Activated CD4-positive, CD25-positive, alpha-beta regulatory T cell treated with anti-CD3 and anti-CD28 coated beads, Interleukin-2, amount 50 U/mL, for 24 hours (primary cell): Measurements from ENCODE around the gene DLG2.
"Not testable (repeated sequence)": the region's sequence is repeated elsewhere in the genome, so short reads cannot be mapped to it uniquely, and the experiment has no call there.

Experiments used
- ATAC-seq, 2 donors: fragments of 150-1000 bp; cut with Tn5 transposase; one replicate each; pipeline ENCODE4 v1.10.0; 2021; ENCODE audit warnings: mild to moderate bottlenecking in 1 of 2, moderate library complexity in 1 of 2

The DLG2 gene

DNA sequence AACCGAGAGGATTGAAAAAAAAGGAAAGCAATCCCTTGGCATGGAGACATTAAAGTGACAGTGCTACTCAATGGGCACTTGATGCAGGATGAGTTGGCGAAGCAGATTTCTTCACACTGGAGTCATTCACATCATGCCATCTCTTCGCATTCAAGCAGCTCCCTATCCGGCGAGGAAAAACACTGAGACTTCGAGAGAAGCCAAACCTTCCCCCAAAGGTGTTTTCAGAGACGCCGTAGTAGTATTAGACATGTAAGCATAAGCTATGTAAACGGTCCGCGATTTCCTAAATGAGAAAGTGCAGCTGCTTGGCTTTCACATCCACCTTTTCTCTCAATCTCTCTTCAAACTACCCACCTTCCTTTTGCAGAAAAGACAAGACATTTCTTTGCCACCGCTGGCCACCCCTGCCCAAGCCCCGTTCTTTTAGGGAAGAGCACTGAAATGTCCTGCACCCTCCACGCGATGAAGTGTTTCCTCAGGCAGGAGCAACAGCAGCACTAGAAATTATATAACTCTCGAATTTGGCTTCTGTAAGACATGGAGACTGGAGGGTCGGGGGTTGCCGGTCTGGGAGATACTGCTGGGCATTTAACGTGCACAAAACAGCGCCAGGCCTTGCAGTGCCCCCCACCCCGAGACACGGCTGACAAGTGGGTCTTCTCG is at the start of gene DLG2:
Gene DLG2 (minus strand): TSS at position 13 of the 666 bp plus-strand sequence.
- no peak for ATAC-seq

DNA sequence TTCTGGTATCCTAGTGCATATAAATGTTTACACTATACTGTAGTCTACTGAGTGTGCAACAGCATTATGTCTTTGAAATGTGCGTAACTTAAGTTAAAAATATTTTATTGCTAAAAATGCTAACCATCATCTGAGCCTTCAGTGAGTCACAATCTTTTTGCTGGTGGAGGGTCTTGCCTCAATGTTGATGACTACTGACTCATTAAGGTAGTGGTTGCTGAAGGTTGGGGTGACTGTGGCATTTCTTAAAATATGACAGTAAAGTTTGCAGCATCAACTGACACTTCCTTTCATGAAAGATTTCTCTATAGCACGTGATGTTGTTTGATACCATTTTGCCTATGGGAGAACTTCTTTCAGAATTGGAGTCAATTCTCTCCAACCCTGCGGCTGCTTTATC is 46.2 kb upstream of the DLG2 start:
- ATAC-seq = peak; percentile 55 to 60

DNA sequence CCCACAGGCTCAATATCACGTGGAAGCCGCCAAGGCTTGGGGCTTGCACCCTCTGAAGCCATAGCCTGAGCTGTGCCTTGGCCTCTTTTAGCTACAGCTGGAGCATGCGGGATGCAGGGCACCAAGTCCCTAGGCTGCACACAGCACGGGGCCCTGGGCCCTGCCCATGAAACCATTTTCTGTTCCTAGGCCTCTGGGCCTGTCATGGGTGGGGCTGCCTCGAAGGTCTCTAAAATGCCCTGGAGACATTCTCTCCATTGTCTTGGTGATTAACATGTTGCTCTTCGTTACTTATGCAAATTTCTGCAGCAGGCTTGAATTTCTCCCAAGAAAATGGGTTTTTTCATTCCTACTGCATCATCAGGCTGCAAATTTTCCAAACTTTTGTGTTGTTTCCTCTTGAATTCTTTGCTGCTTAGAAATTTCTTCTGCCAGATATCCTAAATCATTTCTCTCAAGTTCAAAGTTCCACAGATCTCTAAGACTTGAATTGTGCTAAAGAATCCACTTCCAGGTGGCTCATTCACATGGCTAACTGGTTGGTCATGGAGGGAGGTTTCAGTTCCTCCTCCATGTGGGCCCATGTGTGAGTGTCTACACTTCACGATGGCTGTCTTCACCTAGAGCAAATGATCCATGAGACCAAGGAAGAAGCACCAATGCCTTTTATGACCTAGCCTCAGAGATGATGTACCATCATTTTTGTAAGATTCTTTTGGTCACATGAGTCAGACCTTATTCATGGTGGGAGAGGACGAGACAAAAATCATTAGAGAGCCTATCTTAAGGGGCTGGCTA is 45.2 kb upstream of the DLG2 start:
- no peak for ATAC-seq

DNA sequence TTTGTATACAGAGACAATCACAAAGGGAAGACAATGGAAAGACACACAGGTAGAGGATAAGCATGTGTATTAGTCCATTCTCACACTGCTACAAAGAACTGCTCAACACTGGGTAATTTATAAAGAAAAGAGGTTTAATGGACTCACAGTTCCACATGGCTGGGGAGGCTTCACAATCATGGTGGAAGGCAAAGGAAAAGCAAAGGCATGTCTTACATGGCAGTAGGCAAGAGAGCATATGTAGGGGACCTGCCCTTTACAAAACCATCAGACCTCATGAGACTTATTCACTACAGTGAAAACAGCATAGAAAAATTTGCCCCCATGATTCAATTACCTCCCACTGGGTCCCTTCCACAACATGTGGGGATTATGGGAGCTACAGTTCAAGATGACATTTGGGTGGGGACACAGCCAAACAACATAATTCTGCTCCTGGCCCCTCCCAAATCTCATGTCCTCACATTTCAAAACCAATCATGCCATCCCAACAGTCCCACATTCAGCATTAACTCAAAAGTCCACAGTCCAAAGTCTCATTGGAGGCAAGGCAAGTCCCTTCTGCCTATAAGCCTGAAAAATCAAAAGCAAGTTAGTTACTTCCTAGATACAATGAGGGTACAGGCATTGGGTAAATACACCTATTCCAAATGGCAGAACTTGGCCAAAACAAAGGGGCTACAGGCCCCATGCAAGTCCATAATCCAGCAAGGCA is 44.0 kb upstream of the DLG2 start:
- ATAC-seq = not testable (repeated sequence)

DNA sequence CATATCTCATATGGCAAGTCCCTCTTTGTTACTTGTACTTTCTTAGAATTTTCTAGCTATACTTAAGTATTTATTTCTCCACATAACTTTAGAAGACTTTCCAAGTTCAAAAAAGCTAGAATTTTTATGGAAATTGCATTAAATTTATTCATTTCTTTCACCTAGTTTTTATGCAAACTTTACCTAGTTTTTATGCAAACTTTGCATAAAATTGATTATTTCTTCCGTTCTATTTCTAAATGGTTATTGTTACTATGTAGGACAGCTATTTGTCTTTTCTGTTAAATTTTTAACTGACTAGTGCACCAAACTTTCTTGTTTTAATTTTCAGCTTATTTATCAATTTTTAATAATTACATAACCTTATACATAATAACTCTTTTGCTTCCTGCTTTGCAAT is 41.0 kb upstream of the DLG2 start:
- ATAC-seq = no peak

DNA sequence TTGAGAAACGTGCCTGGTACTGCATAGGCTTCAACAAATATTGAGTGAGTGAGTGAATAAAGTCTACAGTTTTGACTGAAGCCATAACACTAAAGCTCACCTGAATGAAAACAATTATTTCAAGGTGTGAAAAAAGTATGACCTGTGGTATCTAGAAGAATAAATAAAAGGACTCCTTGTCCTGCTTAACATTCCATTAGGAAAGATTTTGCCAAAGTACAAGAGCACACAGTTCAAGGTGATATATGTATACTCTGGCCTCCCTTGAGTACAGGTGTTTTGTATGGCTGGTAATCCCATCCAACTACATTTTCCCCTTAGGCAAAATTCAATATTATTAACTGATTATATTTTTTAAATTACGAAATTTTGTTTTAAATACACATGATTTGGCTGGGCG is 39.5 kb upstream of the DLG2 start:
- ATAC-seq = no peak

DNA sequence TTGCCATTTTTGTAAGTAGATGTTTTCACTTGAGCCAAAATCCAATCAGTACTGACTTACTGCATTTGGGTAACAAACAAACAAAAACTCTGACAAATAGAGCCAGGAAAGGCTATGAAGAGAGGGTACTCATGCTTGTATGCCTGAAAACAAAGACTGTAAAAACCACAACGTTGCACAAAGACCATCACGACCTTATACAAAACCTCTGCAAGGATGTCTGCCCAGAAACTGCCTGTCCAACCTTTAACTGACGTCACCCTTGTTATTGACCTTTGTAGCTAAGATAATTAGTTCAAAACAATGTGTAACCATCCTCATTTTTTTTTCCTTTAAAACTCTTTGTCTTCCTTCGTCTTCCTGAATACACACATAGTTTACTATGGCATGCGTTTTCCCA is 38.6 kb upstream of the DLG2 start:
- ATAC-seq = no peak

DNA sequence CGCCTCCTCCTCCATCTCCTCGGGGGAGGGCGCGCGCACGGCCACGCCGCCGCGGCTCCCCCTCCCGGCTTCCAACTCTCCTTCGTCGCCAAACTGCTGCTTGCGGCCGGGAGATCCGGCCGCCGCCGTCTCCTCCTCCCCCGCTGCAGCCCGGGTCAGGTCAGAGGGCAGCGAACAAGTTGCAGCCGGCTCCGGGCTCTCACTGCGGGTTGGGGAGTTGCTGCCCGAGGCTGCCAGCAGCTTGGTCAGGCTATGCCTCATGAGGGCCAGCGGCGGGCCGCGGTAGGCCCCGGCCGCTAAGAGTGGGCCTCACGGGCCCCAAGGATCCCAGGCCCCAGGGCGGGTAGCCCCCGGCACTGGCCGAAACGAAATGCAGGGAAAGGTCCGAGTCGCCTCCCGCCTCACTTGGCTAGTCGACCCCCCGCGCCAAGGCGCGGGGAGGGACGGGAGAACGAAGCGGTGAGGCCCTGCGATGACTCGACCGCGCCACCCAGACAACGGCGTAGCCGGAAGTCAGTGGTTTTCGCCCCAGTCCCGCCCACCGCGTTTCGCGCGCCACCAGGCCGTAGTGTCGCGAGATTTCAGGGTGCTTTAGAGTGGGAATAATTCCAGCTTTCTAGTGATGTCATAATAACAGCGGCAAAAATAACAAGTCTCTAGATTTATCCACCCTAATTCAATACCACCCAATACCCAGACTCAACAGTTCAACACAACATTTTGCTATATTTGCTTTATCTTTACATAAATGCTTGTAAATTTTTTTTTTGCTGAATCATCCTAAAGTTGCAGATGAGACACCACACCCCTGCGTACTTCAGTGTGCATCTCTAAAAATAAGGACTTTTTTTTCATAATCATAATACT is 37.7 kb upstream of the DLG2 start, which contains the start of gene CREBZF:
Gene CREBZF (minus strand): TSS at position 515 of the 867 bp plus-strand sequence. CDS start 254 bp downstream, at position 261.
- peak; percentile 83 to 85 for ATAC-seq

DNA sequence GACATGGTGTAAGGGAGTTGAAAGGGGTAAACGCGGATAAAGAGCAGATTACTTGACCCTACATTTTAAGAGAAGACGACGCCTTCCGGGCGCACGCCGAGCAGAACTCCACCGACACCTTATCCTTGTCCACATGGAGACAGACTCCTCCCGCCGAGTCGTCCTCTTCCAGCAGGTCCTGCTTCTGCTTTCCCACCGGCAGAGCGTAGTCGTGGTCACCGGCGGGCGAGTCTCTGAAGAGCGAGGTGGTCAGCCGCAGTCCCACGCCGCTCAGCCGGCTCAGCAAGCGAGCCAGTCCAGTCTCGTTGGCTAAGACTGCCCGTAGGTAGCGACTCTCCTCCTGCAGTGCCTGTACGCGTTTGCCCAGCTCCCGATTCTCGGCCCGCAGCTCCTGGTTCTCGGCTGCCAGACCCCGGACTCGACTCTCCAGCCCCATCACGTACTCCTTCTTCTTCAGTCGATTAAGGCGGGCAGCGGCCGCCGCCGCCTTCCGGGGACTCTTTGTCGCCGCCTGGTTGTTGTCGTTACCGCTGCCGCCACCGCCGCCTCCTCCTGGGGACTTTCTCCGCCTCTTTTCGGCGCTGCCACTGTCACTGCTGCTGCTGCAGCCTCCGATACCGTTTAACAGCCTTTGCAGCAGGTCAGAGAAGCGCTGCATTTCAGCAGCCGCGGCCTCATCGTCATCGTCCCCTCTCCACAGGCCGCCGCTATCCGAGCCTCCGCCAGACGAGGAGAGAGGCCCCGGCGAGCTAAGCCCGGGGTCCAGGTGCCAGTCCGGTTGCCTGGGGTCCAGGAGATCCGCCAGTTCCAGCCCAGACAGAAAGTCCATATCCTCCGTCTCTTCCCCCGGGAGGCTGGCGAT is 36.8 kb upstream of the DLG2 start:
- ATAC-seq = peak; percentile 78 to 81

DNA sequence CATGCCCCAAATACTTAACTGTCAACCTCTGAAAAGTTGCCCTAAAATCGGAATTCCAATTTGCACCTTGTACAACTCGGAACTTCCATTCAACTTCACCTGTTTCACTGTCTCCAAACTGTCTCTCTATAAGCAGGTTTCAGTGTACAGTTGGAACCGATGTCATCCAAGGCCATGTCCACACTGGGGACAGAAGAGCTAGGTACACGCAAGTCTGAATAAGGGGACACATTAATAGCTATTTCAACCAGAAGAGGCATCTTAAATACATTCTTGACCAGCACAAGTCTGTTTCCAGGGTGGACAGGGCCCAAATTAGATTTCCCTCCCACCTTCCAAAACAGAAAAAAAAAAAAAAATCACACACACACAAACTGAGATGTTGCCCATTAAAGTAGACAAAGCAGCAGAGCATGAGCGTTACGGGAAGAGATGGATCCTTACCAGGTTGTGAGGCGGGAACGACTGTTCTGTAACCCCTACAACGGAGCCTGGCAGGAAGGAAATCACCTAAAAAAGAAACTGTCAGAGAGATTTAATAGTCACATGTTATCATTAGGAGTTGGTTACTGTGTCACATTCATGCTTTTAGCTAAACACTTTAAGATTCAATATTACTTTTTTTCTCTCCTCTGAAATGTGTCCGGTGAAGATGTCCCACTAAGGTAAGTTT is 36.1 kb upstream of the DLG2 start:
- no peak for ATAC-seq

DNA sequence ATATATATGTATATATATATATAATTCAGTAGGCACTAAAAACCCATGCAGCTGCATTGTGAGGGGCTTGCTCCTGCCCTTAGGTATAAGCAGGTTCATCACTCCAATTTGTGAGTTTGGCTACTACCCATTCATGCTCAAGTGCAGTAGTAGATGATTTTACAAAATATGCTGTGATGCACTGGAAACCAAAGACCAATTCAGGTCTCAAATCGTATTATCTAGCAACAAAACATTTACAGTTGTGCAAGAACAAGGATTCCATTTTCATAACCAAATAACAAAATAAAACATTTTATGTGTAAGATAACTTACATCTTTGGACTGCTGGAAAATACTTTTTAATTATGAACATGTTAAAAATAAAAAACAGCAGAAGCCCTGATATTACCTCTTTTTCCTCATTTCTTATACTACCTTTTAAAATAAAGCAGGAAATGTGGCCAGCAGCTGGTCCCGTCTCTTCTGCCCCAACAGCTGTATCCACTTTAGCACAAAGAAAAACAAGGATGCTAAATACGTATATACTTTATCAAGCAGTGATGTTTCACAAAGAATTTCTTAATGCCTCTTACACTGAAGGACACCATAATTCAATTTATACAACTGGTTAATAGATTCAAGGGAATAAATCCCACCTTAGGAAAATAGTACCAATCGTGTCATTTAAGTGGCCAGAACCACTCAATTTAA is 35.0 kb upstream of the DLG2 start:
- no peak for ATAC-seq

DNA sequence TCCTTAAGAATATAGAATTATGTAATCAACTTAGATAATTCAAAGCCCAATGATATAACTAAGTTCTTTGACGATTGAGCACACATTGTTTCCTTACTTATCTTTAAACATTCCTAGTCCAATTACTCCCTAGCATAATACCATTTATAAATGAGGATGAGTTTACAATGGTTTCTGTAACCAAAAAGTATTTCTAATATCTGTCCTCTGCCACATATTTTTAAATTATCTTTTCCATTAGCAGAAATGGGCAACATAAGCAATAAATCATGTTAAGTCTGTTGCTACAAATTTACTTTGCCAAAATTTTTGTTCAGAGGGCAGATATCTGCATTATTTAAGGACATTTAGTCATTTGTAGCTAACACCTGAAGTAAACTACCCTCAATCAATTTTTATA is 31.0 kb upstream of the DLG2 start:
- no peak for ATAC-seq

DNA sequence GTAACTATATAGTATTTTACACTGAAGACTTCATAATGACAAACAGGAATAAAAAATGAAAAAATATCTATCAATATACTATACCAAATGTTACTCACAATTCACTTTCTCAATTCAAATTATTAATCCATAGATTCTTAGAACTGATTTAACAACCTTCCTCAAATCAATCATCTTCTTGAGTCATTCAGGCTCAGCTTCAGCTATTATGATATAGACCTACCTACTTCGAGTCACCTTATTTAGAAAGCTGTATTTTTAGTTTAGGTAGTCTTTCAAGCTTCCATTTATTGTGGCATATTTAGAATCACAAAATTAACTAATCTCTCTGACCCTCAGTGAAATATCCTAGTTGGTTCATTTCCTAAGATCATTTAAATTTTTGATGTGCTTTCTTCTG is 29.6 kb upstream of the DLG2 start:
- ATAC-seq = peak; percentile 58 to 79

DNA sequence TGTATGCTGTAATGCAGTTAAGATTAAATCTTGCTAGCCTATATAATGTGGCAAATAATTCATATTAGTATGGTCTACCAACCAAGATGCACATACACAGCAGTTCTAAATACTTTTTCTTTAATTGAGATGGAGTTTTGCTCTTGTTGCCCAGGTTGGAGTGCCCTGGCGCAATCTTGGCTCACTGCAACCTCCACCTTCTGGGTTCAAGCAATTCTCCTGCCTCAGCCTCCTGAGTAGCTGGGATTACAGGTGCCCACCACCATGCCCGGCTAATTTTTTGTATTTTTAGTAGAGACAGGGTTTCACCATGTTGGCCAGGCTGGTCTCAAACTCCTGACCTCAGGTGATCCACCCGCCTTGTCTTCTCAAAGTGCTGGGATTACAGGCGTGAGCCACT is 27.2 kb upstream of the DLG2 start:
- not testable (repeated sequence) for ATAC-seq

DNA sequence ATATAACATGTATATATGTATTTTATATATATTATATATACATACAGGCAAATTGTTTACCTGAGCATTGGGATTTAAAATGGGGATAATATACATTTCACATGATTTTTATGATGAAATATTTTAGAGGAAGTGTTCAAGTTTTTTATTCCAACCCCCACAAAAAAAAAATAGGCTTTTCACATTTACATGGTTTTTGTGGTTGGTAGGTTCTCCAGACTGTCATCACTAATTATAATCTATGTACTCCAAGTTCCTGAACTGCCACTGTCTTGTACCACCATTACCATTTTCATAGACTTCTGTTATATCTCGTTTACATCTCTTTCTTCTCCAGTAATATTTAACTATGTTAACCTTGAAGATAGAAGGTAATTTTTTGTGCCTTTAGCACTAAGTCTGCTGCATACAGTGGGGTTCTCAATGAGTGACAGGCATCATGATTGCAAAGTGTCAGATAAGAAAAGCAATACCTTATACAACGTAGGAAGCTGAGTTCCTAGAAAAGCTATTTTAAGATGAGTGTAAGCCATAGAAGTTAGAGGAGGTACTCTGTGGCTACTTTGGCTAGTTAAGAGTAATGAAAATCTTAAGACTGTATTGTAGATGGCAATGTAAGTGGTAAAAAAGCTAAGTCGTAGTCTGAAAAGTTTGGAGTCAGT is 25.8 kb upstream of the DLG2 start:
- ATAC-seq = no peak

DNA sequence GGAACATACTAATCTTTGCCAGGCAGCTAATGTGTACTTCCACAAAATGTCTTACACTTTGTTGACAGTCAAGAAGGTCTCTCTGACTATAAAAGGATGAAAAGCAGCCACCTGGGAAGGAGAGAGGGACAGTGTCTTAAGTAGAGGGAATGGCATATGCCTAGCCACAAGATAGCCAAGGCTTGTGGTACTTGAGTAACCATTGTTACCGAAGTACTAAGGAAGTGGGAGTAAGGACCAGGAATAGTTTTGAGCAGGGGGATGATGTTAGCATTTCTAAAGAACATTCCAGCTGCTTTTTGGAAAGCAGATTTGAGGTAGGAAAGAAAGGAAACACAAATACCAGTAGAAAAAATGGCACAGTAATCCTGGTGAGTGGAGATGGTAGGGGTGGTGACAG is 24.0 kb upstream of the DLG2 start:
- no peak for ATAC-seq

DNA sequence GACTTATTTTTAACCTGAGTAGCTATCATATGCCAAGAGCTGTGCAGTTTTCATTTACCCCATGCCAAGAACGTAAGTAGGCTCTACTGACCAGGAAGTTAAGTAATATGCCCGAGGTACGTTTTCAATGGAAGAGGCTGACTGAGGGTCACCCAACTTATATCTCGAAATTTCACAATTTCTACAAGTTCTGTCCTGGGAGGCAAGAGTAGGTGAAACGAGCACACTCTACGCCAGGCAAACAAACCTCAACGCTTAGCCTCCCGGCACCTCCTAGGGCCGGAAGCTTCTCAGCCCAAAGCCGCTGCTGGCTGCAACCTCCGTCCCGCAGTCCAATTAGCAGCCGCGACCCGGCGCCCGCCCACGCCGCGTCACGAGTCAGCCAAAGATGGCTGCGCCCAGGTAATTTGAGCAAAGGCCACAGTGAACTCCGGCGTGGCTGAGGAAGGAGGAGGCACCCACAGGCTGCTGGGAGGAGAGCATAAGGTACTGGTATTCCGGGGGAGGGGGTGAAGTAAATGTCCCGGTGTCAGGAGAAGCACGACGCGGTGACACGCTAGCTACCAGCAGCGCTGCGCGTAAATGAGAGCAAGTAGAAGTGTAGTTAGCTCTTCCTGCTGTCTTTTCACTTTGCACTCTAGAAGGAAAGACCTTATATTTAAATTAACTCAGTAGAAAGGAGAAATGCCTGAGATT is 20.6 kb upstream of the DLG2 start, which contains the start of gene TMEM126A:
Gene TMEM126A (plus strand): TSS at position 364 of the 696 bp plus-strand sequence. CDS start 2,289 bp downstream, outside the sequence.
- ATAC-seq = peak; percentile 98 to 99

DNA sequence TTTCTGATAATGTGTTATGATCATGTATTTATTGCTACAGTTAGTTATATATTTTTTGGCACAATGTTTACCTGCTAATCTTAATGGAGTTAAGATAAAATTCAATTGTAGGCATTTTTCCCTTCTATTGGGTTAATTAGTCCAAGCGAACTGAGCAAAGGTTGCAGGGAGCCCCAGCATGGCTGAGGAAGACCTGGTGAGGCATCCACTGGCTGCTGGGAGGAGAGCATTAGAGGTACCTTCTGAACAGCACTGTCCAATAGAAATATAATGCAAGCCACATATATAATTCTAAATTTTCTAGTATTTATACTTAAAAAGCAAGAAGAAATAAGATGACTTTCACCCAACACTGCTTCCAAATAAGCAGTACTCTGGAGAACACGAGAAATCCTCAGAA is 19.9 kb upstream of the DLG2 start:
- ATAC-seq = no peak

DNA sequence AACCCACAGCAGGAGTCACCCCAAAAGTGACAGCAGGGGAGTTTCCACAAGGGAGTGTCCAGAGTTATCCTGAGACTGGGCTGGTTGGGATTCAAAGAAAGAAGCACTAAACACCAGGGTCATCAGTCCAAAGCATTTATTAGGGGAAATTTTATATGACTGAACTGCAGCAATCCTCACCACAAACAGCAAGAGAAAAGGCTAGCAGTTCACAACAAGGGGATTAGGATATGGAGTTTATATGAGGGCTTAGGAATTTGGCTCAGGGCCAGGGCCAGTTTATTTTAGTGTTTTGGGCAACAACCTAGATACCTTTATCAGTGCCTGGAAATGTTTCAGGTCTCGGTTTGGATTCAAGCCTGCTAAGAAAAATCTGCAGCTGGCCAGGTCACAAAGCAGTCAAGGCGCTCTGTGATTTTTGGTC is 16.1 kb upstream of the DLG2 start:
- ATAC-seq = no peak
